WERI-Rb-1 (cell line): ENCODE data around the gene MAML3.

Experiments used
- DNase-seq: peaks from one replicate; pipeline ENCODE4 v3.0.0-alpha.2; 2020
- H3K27ac ChIP-seq: fragments of 250-450 bp; sonication (Bioruptor Pico); 2 replicates; pipeline ENCODE4 v1.5.1; 2020; ENCODE audit warnings: mild to moderate bottlenecking, moderate library complexity
- H3K27me3 ChIP-seq: fragments of 250-450 bp; sonication (Bioruptor Pico); 2 replicates; pipeline ENCODE4 v1.5.1; 2021; ENCODE audit warnings: mild to moderate bottlenecking, low read depth, moderate library complexity; ENCODE audit not compliant: insufficient read depth, severe bottlenecking
- H3K36me3 ChIP-seq: fragments of 250-450 bp; sonication (Bioruptor Pico); 2 replicates; pipeline ENCODE4 v1.5.1; 2020; ENCODE audit warnings: mild to moderate bottlenecking, moderate library complexity
- H3K4me3 ChIP-seq: 2 replicates; pipeline ENCODE4 v1.5.1; 2011; ENCODE audit warnings: low read depth, mild to moderate bottlenecking, control low read depth, low read length
- H3K9me3 ChIP-seq: fragments of 250-450 bp; sonication (Bioruptor Pico); 2 replicates; pipeline ENCODE4 v1.5.1; 2021; ENCODE audit warnings: mild to moderate bottlenecking, moderate library complexity; ENCODE audit not compliant: severe bottlenecking
- TF ChIP-seq, protein P1 (sequence below): IDR thresholded peaks from 2 replicates; pipeline ENCODE4 v1.5.1; 2011; ENCODE audit warnings: low read depth, mild to moderate bottlenecking, control low read depth, inconsistent platforms, low read length

Gene MAML3

DNA sequence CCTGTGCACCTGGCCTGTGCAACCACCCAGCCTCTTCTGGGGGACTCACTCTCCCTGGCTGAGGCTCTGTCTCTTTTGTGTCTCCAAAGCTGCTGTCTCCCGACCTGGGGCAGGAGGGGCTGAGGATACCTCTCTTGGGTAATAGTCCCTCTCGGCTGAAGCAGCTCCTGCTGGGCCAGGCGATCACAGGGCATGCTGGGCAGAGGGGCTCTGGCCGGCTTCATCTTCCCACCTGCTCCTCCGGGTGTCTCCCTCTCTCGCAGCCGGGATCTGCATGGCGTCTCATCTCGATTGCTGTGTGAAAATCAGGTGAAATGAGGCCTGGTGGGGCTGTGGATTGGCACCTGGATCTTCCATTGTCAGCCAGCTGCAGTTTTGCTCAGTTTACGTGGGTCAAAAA is 435.2 kb downstream of the MAML3 start:
- H3K4me3 ChIP-seq, result no peak overlapping the region
- no peaks in the 10 kb centered on the region for H3K27me3 ChIP-seq
- H3K27ac ChIP-seq, result no peak overlapping the region
- DNase-seq, result no peak
- H3K9me3 ChIP-seq, result no peaks in the 10 kb centered on the region
- TF ChIP-seq, protein P1, sequence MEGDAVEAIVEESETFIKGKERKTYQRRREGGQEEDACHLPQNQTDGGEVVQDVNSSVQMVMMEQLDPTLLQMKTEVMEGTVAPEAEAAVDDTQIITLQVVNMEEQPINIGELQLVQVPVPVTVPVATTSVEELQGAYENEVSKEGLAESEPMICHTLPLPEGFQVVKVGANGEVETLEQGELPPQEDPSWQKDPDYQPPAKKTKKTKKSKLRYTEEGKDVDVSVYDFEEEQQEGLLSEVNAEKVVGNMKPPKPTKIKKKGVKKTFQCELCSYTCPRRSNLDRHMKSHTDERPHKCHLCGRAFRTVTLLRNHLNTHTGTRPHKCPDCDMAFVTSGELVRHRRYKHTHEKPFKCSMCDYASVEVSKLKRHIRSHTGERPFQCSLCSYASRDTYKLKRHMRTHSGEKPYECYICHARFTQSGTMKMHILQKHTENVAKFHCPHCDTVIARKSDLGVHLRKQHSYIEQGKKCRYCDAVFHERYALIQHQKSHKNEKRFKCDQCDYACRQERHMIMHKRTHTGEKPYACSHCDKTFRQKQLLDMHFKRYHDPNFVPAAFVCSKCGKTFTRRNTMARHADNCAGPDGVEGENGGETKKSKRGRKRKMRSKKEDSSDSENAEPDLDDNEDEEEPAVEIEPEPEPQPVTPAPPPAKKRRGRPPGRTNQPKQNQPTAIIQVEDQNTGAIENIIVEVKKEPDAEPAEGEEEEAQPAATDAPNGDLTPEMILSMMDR, result no peak
- no peaks in the 10 kb centered on the region for H3K36me3 ChIP-seq

DNA sequence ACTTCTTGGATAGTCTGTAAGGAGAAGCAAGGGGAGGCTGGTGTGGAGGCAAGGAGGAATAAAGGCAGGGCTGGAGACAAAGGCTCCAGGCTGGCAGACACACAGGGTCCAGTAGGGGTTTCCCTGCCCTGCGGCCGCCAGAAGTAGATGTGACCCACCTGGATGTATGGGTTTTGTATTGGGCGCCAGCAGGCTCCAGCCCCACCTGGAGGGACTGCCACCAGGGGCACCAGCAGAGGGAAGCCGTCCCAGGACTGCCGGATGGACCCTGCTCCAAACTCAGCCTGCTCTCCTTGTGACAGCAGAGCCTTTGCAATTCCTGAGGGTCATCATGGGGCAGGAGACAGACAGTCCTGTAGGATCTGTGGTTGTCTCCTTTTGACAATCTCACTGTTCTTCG is 435.6 kb downstream of the MAML3 start:
- DNase-seq, result no peak
- no peaks in the 10 kb centered on the region for H3K36me3 ChIP-seq
- no peaks in the 10 kb centered on the region for H3K27me3 ChIP-seq
- H3K4me3 ChIP-seq, result no peak overlapping the region
- TF ChIP-seq, protein P1, result no peak
- H3K27ac ChIP-seq, result no peak overlapping the region
- no peaks in the 10 kb centered on the region for H3K9me3 ChIP-seq

DNA sequence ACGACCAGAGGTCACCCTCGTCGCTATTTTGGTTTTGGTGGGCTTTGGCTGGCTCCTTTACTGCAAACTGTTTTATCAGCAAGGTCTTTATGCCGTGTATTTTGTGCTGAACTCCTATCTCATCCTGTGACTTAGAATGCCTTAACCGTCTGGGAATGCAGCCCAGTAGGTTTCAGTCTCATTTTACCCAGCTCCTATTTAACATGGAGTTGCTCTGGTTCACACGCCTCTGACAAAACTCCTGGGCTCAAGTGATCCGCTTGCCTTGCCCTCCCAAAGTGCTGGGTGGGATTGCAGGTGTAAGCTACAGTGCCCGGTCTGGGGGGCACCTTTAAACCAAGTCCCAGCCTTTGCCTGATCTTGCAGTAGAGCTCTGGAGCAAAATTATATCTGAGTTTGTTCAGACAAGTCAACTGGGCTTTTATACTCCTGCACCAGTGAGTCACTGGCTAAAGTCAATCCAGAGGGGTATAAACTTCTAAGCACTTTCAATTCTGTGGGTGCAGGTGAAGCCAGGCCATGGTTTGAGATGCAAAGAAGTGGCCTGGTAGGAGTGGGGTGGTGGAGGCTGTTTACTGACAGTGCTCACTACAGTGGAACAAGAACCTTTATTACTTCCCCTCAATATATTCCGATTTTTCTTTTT is 438.1 kb downstream of the MAML3 start:
- Histone ChIP-seq H3K36me3 (no peaks in the 10 kb centered on the region), H3K27ac (no peak overlapping the region), H3K9me3 (no peaks in the 10 kb centered on the region), H3K4me3 (no peak overlapping the region), H3K27me3 (no peaks in the 10 kb centered on the region)
- TF ChIP-seq, protein P1, result no peak
- no peak for DNase-seq

DNA sequence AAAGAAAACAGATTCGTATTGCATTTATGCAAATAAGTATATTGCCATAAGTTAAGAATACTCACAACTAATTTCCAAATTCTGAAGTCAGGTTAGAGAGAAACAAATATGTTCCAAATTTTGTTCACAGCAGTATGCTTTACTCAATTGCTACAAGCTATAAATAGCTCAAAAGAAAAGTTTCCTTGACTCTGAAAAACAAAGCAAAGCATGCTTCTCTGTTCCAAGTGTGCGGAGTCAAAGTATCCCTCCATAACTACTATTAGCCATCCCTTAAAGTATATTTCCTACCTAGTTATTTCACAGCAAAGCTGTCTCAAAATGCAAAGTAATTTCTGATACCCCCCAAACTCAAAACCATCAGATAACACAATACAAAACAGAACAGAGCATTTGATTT is 441.1 kb downstream of the MAML3 start:
- Histone ChIP-seq H3K27ac (no peak overlapping the region), H3K36me3 (no peaks in the 10 kb centered on the region), H3K9me3 (peaks cover 2% of the 10 kb centered on the region), H3K27me3 (no peaks in the 10 kb centered on the region), H3K4me3 (no peak overlapping the region)
- DNase-seq, result no peak
- TF ChIP-seq, protein P1, result no peak

DNA sequence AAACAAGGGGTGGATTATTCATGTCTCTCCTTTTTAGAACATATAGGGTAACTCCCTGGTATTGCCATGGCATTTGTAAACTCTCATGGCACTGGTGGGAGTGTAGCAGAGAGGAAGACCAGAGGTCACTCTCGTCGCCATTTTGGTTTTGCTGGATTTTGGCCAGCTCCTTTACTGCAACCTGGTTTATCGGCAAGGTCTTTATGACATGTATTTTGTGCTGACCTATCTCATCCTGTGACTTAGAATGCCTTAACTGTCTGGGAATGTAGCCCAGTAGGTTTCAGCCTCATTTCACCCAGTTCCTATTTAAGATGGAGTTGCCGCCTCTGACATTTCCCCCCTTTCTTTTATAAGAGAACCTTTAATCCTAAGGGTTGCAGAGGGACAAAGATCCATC is 442.5 kb downstream of the MAML3 start:
- Histone ChIP-seq H3K4me3 (no peak overlapping the region), H3K9me3 (peaks cover 3% of the 10 kb centered on the region), H3K36me3 (no peaks in the 10 kb centered on the region), H3K27me3 (no peaks in the 10 kb centered on the region), H3K27ac (no peak overlapping the region)
- DNase-seq, result no peak
- TF ChIP-seq, protein P1, result no peak

GRCh38 chr4:139710073-139710472 is 443.9 kb downstream of the MAML3 start:
- H3K36me3 ChIP-seq, result peaks cover under 1% of the 10 kb centered on the region
- H3K9me3 ChIP-seq, result peaks cover 3% of the 10 kb centered on the region
- no peak overlapping the region for H3K27ac ChIP-seq
- TF ChIP-seq, protein P1, result no peak
- no peak for DNase-seq
- no peak overlapping the region for H3K4me3 ChIP-seq
- no peaks in the 10 kb centered on the region for H3K27me3 ChIP-seq
